ENCODE measurements around the gene ZSCAN5C. TPM values are rescaled to one million over a fixed set of nuclear protein-coding genes. Genes with fewer than 3 reads are reported as not detected.
A peak's percentile ranks its signal among the peaks of the same experiment; 100 is the strongest.
"Not testable (repeated sequence)": the region's sequence is repeated elsewhere in the genome, so short reads cannot be mapped to it uniquely, and the experiment has no call there.

Gene ZSCAN5C
- total and polyA plus RNA-seq, 2 donors from 2014 or later = not detected

- no peak overlapping the region for H3K27ac ChIP-seq (ENCODE audit: low read depth in 2 of 2, low read length in 2 of 2)
- H3K27me3 ChIP-seq (ENCODE audit: control insufficient read depth, insufficient read depth, low read length) = no peaks in the 10 kb centered on the region
- no peaks in the 10 kb centered on the region for H3K4me1 ChIP-seq (ENCODE audit: control insufficient read depth in 2 of 3, insufficient read depth in 2 of 3, low read depth in 1 of 3, low read length in 3 of 3)
- peaks cover 0 to 2% (median 0%) of the 10 kb centered on the region in 3 donors for H3K36me3 ChIP-seq (ENCODE audit: control insufficient read depth in 2 of 3, insufficient read depth in 3 of 3, low read length in 3 of 3)
- no peak for TF ChIP-seq CTCF (IDR thresholded peaks at IDR 0.05; ENCODE audit: borderline replicate concordance, extremely low read depth, insufficient read depth)
- no peak overlapping the region for H3K9ac ChIP-seq (ENCODE audit: low read length in 3 of 3)
- no peaks in the 10 kb centered on the region for H3K9me3 ChIP-seq (ENCODE audit: control insufficient read depth in 2 of 3, insufficient read depth in 1 of 3, low read length in 3 of 3)
- DNase-seq = peak in 4 of 5 donors; percentile 39 to 48 (median 46)
- peak overlapping the region in 2 of 3 donors; percentile 29 to 37 for H3K4me3 ChIP-seq (ENCODE audit: low read length in 3 of 3)
- FAIRE-seq = no peak
- intact Hi-C loops (cut with DNase I) = no loop called here
These were observed 15.2 kb downstream of the ZSCAN5C start for GRCh38 chr19:56217039-56217949.

- H3K9me3 ChIP-seq (ENCODE audit: control insufficient read depth in 2 of 3, insufficient read depth in 1 of 3, low read length in 3 of 3) = no peaks in the 10 kb centered on the region
- no peak overlapping the region for H3K9ac ChIP-seq (ENCODE audit: low read length in 3 of 3)
- H3K27me3 ChIP-seq (ENCODE audit: control insufficient read depth, insufficient read depth, low read length) = no peaks in the 10 kb centered on the region
- TF ChIP-seq CTCF (IDR thresholded peaks at IDR 0.05; ENCODE audit: borderline replicate concordance, extremely low read depth, insufficient read depth) = no peak
- H3K27ac ChIP-seq (ENCODE audit: low read depth in 2 of 2, low read length in 2 of 2) = no peak overlapping the region
- no peak for FAIRE-seq
- no peak for DNase-seq
- intact Hi-C loops (cut with DNase I) = no loop called here
- H3K4me1 ChIP-seq (ENCODE audit: control insufficient read depth in 2 of 3, insufficient read depth in 2 of 3, low read depth in 1 of 3, low read length in 3 of 3) = no peaks in the 10 kb centered on the region
- H3K36me3 ChIP-seq (ENCODE audit: control insufficient read depth in 2 of 3, insufficient read depth in 3 of 3, low read length in 3 of 3) = peaks cover 0 to 2% (median 0%) of the 10 kb centered on the region in 3 donors
- H3K4me3 ChIP-seq (ENCODE audit: low read length in 3 of 3) = no peak overlapping the region
These were observed 16.9 kb downstream of the ZSCAN5C start for GRCh38 chr19:56218961-56219360.

- H3K4me3 ChIP-seq (ENCODE audit: low read length in 3 of 3); H3K27ac ChIP-seq (ENCODE audit: low read depth in 2 of 2, low read length in 2 of 2); H3K9ac ChIP-seq (ENCODE audit: low read length in 3 of 3); H3K4me1 ChIP-seq (ENCODE audit: control insufficient read depth in 2 of 3, insufficient read depth in 2 of 3, low read depth in 1 of 3, low read length in 3 of 3); H3K9me3 ChIP-seq (ENCODE audit: control insufficient read depth in 2 of 3, insufficient read depth in 1 of 3, low read length in 3 of 3); H3K27me3 ChIP-seq (ENCODE audit: control insufficient read depth, insufficient read depth, low read length); FAIRE-seq; H3K36me3 ChIP-seq (ENCODE audit: control insufficient read depth in 2 of 3, insufficient read depth in 3 of 3, low read length in 3 of 3); intact Hi-C loops (cut with DNase I): not testable (repeated sequence)
- DNase-seq = peak in 2 of 5 donors; percentile 6 to 32
These were observed 19.4 kb downstream of the ZSCAN5C start for GRCh38 chr19:56221442-56221841.

- no peaks in the 10 kb centered on the region for H3K4me1 ChIP-seq (ENCODE audit: control insufficient read depth in 2 of 3, insufficient read depth in 2 of 3, low read depth in 1 of 3, low read length in 3 of 3)
- intact Hi-C loops (cut with DNase I) = no loop called here
- H3K27me3 ChIP-seq (ENCODE audit: control insufficient read depth, insufficient read depth, low read length) = no peaks in the 10 kb centered on the region
- peaks cover 0 to 2% (median 0%) of the 10 kb centered on the region in 3 donors for H3K36me3 ChIP-seq (ENCODE audit: control insufficient read depth in 2 of 3, insufficient read depth in 3 of 3, low read length in 3 of 3)
- no peak for FAIRE-seq
- H3K9me3 ChIP-seq (ENCODE audit: control insufficient read depth in 2 of 3, insufficient read depth in 1 of 3, low read length in 3 of 3) = no peaks in the 10 kb centered on the region
- H3K4me3 ChIP-seq (ENCODE audit: low read length in 3 of 3) = no peak overlapping the region
- no peak for TF ChIP-seq CTCF (IDR thresholded peaks at IDR 0.05; ENCODE audit: borderline replicate concordance, extremely low read depth, insufficient read depth)
- H3K27ac ChIP-seq (ENCODE audit: low read depth in 2 of 2, low read length in 2 of 2) = no peak overlapping the region
- no peak overlapping the region for H3K9ac ChIP-seq (ENCODE audit: low read length in 3 of 3)
- no peak for DNase-seq
These were observed 19.8 kb downstream of the ZSCAN5C start for GRCh38 chr19:56221851-56222250.

Data from kidney (tissue), 14 donors.